Suppressor macrophage treated with lipopolysaccharide for 4 hours (primary cell): ENCODE data around the gene C3orf70.

Experiments used
- DNase-seq: peaks from one replicate; pipeline ENCODE4 v3.0.0-alpha.2; 2020

C3orf70 gene, protein sequence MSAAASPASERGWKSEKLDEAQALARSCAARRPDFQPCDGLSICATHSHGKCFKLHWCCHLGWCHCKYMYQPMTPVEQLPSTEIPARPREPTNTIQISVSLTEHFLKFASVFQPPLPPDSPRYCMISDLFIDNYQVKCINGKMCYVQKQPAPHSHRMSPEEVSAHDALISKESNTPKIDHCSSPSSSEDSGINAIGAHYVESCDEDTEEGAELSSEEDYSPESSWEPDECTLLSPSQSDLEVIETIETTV

DNA sequence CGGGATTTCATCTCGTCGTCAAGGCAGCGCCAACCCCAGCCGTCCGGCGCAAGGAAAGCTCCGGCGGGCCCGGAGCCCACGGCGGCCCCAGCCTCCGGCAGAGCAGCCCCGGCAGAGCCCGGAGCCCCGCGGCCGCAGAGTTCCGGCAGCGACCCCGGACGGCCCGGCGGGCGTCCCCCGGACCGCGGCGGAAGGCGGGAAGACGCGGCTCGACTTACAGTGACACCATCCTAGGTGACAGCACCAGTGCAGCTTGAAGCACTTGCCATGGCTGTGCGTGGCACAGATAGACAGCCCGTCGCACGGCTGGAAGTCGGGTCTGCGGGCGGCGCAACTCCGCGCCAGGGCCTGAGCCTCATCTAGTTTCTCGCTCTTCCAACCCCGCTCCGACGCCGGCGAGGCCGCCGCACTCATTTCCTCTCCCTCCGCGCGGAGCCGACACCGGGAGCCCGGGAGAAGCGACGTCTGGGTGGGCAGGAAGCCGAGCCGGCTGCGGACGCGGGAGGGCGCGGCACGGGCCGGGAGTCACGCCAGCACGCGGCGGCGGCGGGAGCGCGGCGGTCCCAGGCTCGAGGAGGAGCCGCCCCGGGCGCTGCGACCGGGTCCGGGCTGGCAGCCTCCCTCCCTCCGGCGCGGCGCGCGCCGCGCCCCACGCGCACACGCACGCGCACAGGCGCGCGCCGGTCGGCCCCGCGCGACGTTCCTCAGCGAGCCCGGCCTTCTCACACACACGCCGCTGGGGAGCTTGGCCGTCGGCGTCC, at the start of gene C3orf70:
C3orf70 (minus strand) TSS at position 651 of the 761 bp plus-strand sequence; CDS start at position 414, 237 bp downstream.
- DNase-seq: peak; percentile 40

DNA sequence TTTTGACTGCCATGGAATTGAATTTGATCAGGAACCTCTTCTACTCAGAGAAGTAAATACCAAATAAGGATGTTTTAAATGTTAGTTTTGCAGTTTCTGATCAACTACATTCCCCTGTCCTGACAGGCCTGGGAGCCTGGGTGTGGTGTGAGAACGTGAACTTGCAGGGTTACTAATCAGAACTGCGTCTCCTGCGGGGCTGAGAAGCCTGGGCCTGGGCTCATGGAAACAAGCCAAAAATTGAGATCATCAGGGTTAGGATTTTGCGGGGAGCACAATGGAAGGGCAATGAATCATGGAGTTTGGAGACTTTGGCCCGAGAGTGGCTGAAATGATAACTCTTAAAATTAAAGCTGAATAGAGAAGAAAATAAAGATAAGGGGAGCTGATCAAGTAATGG, 47.8 kb upstream of the C3orf70 start:
- no peak for DNase-seq

DNA sequence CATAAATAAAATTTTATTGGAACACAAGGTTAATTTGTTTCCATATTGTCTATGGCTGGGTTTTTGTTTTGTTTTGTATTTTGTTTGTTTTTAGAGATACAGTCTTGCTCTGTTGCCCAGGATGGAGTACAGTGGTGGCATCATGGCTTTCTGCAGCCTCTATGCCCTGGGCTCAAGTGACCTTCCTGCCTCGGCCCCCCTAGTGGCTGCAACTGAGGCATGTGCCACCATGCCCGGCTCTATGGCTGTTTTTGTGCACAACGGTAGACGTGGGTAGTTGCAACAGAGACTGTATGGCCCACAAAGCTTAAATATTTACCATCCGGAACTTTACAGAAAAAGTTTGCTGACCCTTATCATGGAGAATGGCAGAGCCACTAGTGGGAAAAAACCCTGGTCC, 46.8 kb upstream of the C3orf70 start:
- no peak for DNase-seq

- DNase-seq: no peak
These were observed 46.3 kb upstream of the C3orf70 start for GRCh38 chr3:185199206-185199605.

- DNase-seq: no peak
These were observed 44.2 kb upstream of the C3orf70 start for GRCh38 chr3:185197068-185197467.

GRCh38 chr3:185195652-185196051, 42.8 kb upstream of the C3orf70 start:
- no peak for DNase-seq

GRCh38 chr3:185188816-185189215, 36.0 kb upstream of the C3orf70 start:
- DNase-seq: no peak

GRCh38 chr3:185187391-185187790, 34.5 kb upstream of the C3orf70 start:
- DNase-seq: no peak

DNA sequence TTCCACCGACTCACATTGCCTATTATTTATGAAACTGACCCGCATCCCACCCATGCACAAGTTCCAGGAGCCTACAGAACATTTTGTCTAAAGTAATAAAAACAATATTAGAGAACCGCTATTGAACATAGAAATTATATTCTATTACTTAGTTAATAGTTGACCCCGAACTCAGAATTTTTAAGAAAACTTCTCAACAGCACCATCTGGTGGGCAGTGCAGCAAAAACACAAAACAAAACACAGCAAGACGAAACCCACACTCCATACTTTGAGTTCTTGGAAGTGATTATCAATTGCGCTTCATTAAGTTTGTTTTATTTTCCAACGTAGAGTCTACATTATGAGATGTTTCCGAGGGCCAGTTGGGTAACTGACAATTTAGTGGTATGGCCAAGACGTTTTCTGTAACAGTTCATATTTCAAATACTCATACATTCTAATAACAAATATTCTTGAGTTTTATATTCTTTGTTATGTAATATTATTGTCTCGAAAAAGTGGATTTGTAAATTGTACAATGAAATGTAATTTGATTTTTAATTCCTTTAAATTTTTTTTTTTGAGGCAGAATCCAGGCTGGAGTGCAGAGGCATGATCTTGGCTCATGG, 24.0 kb upstream of the C3orf70 start:
- DNase-seq: peak; percentile 57

- peak; percentile 24 for DNase-seq
These were observed 22.6 kb upstream of the C3orf70 start for GRCh38 chr3:185175370-185175987.

- no peak for DNase-seq
These were observed 19.5 kb upstream of the C3orf70 start for GRCh38 chr3:185172086-185173049.

DNA sequence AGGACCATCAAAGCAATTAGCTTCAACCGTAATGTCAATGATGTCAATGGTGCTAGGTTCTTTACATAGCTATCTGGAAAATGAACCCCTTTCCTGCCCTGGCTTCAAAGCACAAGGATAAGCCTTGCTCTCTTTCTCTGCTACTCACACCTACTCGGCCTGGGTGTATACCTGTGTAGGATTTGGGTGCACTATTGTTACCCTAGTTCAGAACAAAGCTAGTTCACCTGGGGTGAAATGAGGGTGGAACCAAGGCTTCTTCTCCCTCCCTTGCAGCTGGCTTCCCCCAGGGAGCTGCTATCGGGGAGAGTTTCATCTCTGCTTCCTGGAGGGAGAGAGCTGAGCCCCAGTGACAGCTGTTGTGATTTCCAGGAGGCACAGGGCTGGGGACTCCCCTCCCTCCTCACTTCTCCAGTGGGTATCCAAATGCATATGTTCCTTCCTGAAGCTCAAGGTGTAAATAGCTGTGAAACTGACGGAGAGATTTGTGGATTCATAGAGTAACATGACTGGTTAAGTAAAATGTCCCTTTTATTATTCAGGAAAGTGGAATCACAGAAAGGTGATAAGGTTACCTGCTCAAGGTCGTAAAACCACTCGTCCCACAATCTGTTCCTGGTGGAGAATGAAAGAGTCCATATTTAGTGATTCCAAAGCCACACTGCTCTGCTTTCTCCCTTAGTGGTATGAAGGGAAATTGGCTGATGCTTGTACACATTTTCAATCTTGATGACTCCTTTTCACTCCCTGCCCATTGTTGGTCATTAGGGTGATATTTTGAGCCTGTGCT, 11.8 kb upstream of the C3orf70 start:
- DNase-seq: no peak

DNA sequence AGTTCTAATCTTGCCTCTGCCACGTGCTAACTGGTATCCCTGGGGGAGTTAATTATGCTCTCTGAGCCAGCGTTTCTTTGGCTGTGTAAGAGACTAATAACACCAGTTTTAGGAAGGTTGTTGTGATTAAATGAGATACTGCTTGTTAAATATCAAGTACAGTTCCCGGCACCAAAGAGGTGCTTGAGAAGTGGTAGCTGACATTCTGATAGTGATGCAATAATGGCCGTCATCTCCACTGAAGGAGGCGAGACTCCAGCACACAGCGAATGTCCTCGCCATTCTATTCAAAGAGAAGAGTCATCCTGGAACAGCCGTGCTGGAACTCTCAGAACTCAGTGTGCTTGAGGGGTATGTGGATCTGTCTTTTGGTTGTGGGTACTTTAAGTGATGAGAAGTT, 9.8 kb upstream of the C3orf70 start:
- DNase-seq: no peak

- DNase-seq: no peak
These were observed 8.9 kb upstream of the C3orf70 start for GRCh38 chr3:185161761-185162160.

DNA sequence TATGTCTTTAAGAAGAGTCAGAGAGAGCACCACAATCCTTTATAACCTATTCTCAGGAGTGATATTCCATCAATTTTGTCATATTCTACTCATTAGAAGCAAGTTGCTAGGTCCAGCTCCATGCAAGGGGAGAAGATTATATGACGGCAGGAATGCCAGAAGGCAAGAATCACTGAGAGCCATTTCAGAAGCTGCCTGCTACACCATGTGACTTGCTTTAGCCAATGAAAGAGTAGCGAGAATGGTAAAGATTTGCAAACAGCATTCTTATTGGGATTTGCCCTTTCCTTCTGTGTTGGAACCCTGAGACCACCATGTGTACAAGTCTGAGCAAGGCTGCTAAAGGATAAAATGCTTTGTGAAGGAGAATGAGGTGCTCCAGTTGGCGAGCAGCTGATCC, 4.5 kb upstream of the C3orf70 start:
- DNase-seq: no peak

- no peak for DNase-seq
These were observed 2.8 kb upstream of the C3orf70 start for GRCh38 chr3:185155678-185156077.

- no peak for DNase-seq
These were observed 1.2 kb upstream of the C3orf70 start for GRCh38 chr3:185153861-185154629.

- DNase-seq: no peak
These were observed 411 bp upstream of the C3orf70 start for GRCh38 chr3:185153171-185153771.

GRCh38 chr3:185151964-185152409, 873 bp downstream of the C3orf70 start:
- DNase-seq: no peak
